Measurements from ENCODE around the gene GASK1A. TPM values are rescaled to one million over a fixed set of nuclear protein-coding genes. Genes with fewer than 3 reads are reported as not detected.
"Not testable (repeated sequence)": the region's sequence is repeated elsewhere in the genome, so short reads cannot be mapped to it uniquely, and the experiment has no call there.

The GASK1A gene
- total RNA-seq, 1 donor from 2014 or later = not detected

- intact Hi-C loops (cut with micrococcal nuclease) = no loop called here
Measured at GRCh38 chr3:43031485-43031884, 52.4 kb downstream of the GASK1A start.

- intact Hi-C loops (cut with micrococcal nuclease) = no loop called here
Measured at GRCh38 chr3:43031889-43032545, 52.9 kb downstream of the GASK1A start.

GRCh38 chr3:43032646-43033628 is 53.8 kb downstream of the GASK1A start:
- intact Hi-C loops (cut with micrococcal nuclease) = no loop called here

GRCh38 chr3:43034200-43034599 is 55.1 kb downstream of the GASK1A start:
- intact Hi-C loops (cut with micrococcal nuclease) = no loop called here

GRCh38 chr3:43034911-43035310 is 55.8 kb downstream of the GASK1A start:
- intact Hi-C loops (cut with micrococcal nuclease) = no loop called here

- intact Hi-C loops (cut with micrococcal nuclease) = no loop called here
Measured at GRCh38 chr3:43035801-43036365, 56.8 kb downstream of the GASK1A start.

- intact Hi-C loops (cut with micrococcal nuclease) = no loop called here
Measured at GRCh38 chr3:43036621-43037423, 57.7 kb downstream of the GASK1A start.

GRCh38 chr3:43038010-43038409 is 58.9 kb downstream of the GASK1A start:
- intact Hi-C loops (cut with micrococcal nuclease) = no loop called here

- intact Hi-C loops (cut with micrococcal nuclease) = no loop called here
Measured at GRCh38 chr3:43041517-43041916, 62.4 kb downstream of the GASK1A start.

GRCh38 chr3:43043071-43043766 is 64.1 kb downstream of the GASK1A start:
- intact Hi-C loops (cut with micrococcal nuclease) = no loop called here

GRCh38 chr3:43043793-43044192 is 64.7 kb downstream of the GASK1A start:
- intact Hi-C loops (cut with micrococcal nuclease) = no loop called here

GRCh38 chr3:43045079-43045478 is 66.0 kb downstream of the GASK1A start:
- intact Hi-C loops (cut with micrococcal nuclease) = not testable (repeated sequence)

GRCh38 chr3:43046583-43046982 is 67.5 kb downstream of the GASK1A start:
- intact Hi-C loops (cut with micrococcal nuclease) = no loop called here

- intact Hi-C loops (cut with micrococcal nuclease) = no loop called here
Measured at GRCh38 chr3:43048470-43048869, 69.4 kb downstream of the GASK1A start.

GRCh38 chr3:43053291-43053690 is 74.2 kb downstream of the GASK1A start:
- intact Hi-C loops (cut with micrococcal nuclease) = no loop called here

GRCh38 chr3:43054754-43055153 is 75.6 kb downstream of the GASK1A start:
- intact Hi-C loops (cut with micrococcal nuclease) = no loop called here

GRCh38 chr3:43055393-43055792 is 76.3 kb downstream of the GASK1A start:
- intact Hi-C loops (cut with micrococcal nuclease) = no loop called here

- intact Hi-C loops (cut with micrococcal nuclease) = no loop called here
Measured at GRCh38 chr3:43055806-43056770, 77.0 kb downstream of the GASK1A start.

GRCh38 chr3:43059456-43059855 is 80.3 kb downstream of the GASK1A start:
- intact Hi-C loops (cut with micrococcal nuclease) = no loop called here
